ENCODE measurements around the gene PLOD3. TPM values are rescaled to one million over a fixed set of nuclear protein-coding genes. Genes with fewer than 3 reads are reported as not detected.

PLOD3 gene
- total RNA-seq, 2 experiments from 2014 or later, result 45.7 to 47.1 TPM

- ChIA-PET CTCF (interaction anchor here (1.2 to 1.5 kb wide), 3 partner anchors 15 to 18 kb away, joined by 3 to 7 read pairs (median 4); no protein-coding TSS in a partner anchor), POLR2A (no interaction called here)
Observed at GRCh38 chr7:101161692-101162471, 55.5 kb downstream of the PLOD3 start.

GRCh38 chr7:101160910-101161309 is 56.5 kb downstream of the PLOD3 start:
- CTCF ChIA-PET, result interaction anchor here (1.2 kb wide), 1 partner anchor 17 kb away, joined by 4 read pairs; no protein-coding TSS in a partner anchor
- POLR2A ChIA-PET, result no interaction called here

DNA sequence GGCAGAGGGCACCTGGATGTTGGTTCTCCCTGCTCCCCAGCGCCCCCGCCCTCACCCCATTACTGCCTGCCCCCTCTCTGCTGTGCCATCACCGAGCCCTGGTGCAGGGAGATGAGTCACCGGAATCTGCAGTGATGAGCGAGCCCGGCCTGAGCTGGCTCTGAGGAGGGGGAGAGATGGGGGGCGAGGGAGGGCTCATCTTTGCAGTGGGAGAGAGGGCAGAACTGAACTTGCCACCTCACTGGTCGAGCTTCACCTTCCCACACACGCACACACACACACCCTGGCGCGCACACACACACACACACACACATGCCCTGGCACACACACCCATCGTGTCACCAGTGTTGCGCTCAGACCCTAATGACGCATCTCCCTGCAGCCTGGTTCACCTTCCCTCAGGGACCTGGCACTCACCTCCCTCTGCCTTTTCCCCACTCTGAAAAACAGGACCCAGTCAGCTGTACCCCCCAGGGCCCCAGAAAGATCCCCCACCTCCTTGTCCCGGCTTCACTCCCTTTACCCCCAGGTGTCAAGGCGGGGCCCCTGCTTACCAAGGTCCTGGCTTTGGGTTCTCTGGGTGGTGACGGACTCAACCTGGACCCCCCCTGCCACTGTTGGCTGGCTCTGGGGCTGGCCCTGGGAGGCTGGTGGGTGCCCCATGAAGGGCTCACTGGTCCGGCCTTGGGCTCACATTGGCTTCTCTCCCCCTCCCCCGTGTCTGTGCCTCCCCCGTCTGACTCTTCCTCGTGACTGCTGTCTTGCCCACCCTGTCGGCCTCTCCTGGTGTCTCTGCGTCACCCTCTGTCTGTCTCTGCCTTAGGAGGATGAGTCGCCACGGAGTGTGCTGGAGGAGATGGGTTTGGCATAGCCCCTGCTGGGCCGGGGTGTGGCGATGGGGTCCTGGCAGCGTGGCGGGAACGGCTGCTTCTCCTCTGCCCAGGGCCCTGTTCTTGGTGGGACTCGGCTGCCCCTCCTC is 57.4 kb downstream of the PLOD3 start:
- POLR2A ChIA-PET, result interaction anchor here (0.6 kb wide), 3 partner anchors 16 to 973 kb away, joined by 4 to 11 read pairs (median 5); no protein-coding TSS in a partner anchor
- CTCF ChIA-PET, result interaction anchor here (0.7 kb wide), 1 partner anchor 70 kb away, joined by 3 read pairs; no protein-coding TSS in a partner anchor

- CTCF ChIA-PET, result interaction anchor here (0.6 to 3.7 kb wide), 6 partner anchors 8 to 978 kb away, joined by 3 to 12 read pairs (median 4); partner anchors contain the start of gene VGF
- POLR2A ChIA-PET, result interaction anchor here (0.6 to 0.7 kb wide), 3 partner anchors 24 to 268 kb away, joined by 3 to 6 read pairs (median 4); partner anchors contain the start of genes TRIM56 and UFSP1
Observed at GRCh38 chr7:101156866-101157589, 60.4 kb downstream of the PLOD3 start.

GRCh38 chr7:101156277-101156676 is 61.1 kb downstream of the PLOD3 start:
- ChIA-PET CTCF (interaction anchor here (0.6 to 3.7 kb wide), 6 partner anchors 9 to 978 kb away, joined by 3 to 12 read pairs (median 3); partner anchors contain the start of gene VGF), POLR2A (interaction anchor here (0.7 kb wide), 1 partner anchor 267 kb away, joined by 6 read pairs; the partner anchor contains the start of gene UFSP1)

Other genes with a start within 250 kb of the PLOD3 start
- under 1 TPM in 1 of 2 experiments, not detected in 1; 0.44 TPM for gene MUC12, start 248.0 kb downstream of the PLOD3 start, total RNA-seq
- gene MUC17, start 197.5 kb downstream of the PLOD3 start, total RNA-seq, result not detected
- gene TRIM56, start 132.1 kb downstream of the PLOD3 start, total RNA-seq, result 10 to 100 TPM; 28.5 to 28.8 TPM
- gene SERPINE1, start 90.5 kb downstream of the PLOD3 start, total RNA-seq, result under 1 TPM; 0.17 to 0.19 TPM
- gene AP1S1, start 63.1 kb downstream of the PLOD3 start, total RNA-seq, result 10 to 100 TPM; 42.7 to 45.0 TPM
- gene VGF, start 52.0 kb downstream of the PLOD3 start, total RNA-seq, result under 1 TPM; 0.08 to 0.17 TPM
- gene NAT16, start 37.3 kb downstream of the PLOD3 start, total RNA-seq, result not detected
- gene MOGAT3, start 16.5 kb downstream of the PLOD3 start, total RNA-seq, result not detected
- gene ZNHIT1, start 584 bp upstream of the PLOD3 start, total RNA-seq, result 10 to 100 TPM; 46.7 to 52.7 TPM
- gene CLDN15, start 20.2 kb upstream of the PLOD3 start, total RNA-seq, result 10 to 100 TPM; 17.6 to 18.8 TPM
- gene FIS1, start 27.5 kb upstream of the PLOD3 start, total RNA-seq, result 100 to 1,000 TPM; 128 to 129 TPM
- gene IFT22, start 104.2 kb upstream of the PLOD3 start, total RNA-seq, result 10 to 100 TPM; 10.5 to 11.6 TPM
- gene COL26A1, start 145.3 kb upstream of the PLOD3 start, total RNA-seq, result not detected

Measured in activated CD8-positive, alpha-beta memory T cell treated with anti-CD3 and anti-CD28 coated beads for 36 hours (primary cell).